GM04504 (cell line): ENCODE results near the gene RAB31.
A peak's percentile ranks its signal among the peaks of the same experiment; 100 is the strongest.

ENCODE experiments used
- DNase-seq: peaks from one replicate; pipeline ENCODE4 v3.0.0-alpha.2; 2012; ENCODE audit warnings: low read depth

Gene RAB31

GRCh38 chr18:9820719-9821118, 112.6 kb downstream of the RAB31 start:
- no peak for DNase-seq

- DNase-seq: no peak
These were observed 114.6 kb downstream of the RAB31 start for GRCh38 chr18:9822587-9823185.

DNA sequence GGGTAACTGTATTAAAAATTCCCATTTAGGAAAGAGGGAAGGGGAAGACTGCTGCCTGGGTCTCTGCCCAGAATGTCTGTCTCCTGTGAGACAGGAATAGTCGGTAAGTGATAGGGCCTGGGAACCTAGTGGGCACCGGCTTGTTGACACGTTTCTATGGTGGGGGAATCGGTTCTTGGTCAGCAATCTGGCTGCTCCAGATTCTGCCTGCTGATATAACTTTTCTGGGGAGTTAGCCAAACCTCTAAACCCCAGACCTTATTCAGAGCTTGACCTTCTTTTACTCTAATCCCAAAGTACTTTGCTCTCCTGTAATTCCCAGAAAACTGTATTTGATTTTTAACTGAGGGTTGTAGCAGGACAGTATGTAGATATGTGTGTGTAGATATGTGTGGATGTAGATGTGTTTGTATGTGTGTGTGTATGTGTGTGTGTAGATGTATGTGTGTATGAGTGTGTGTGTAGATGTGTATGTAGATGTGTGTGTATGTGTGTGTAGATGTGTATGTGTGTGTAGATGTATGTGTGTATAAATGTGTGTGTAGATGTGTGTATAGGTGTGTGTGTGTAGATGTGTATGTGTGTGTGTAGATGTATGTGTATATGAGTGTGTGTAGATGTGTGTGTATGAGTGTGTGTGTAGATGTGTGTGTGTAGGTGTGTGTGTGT, 115.8 kb downstream of the RAB31 start:
- no peak for DNase-seq

DNA sequence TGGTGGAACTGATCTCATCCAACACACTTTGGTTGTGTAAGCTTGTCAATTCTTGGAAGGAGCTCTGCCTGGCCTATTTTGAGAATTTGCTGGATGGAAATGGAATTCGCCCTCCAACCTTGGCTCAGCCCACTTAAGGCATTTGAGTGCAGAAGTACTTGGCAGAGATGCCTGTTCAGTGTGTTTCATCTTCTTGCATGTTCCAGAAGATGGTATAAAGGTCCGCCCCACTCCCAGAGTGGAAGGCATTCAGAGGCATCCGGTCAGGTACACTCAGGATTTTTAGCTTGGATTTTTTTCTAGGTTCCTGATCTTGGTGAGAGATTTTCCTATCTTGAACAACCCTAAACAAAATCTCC, 116.4 kb downstream of the RAB31 start:
- DNase-seq: no peak

GRCh38 chr18:9824952-9825371, 116.9 kb downstream of the RAB31 start:
- no peak for DNase-seq

DNA sequence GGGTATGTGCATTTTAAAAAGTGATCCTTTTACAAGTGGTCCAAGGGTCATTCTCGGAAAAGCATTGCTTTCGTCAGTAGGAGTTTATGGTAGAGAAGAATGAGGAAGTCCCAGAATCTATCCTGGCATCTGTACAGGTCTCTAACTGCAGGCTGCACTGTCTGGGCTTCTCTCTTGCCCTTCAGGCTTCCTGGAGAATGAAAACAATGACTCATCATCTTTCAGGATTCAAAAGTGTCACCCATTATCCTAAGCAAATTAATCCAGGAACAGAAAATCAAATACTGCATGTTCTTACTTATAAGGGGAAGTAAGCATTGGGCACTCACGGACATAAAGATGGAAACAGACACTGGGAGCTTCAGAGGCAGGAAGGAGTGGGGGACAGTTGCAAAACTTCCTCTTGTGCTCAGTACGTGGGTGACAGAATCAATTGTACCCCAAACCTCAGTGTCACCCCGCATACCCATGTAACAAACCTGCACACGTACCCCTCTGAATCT, 117.5 kb downstream of the RAB31 start:
- peak; percentile 87 for DNase-seq

GRCh38 chr18:9826685-9827084, 118.6 kb downstream of the RAB31 start:
- no peak for DNase-seq

DNA sequence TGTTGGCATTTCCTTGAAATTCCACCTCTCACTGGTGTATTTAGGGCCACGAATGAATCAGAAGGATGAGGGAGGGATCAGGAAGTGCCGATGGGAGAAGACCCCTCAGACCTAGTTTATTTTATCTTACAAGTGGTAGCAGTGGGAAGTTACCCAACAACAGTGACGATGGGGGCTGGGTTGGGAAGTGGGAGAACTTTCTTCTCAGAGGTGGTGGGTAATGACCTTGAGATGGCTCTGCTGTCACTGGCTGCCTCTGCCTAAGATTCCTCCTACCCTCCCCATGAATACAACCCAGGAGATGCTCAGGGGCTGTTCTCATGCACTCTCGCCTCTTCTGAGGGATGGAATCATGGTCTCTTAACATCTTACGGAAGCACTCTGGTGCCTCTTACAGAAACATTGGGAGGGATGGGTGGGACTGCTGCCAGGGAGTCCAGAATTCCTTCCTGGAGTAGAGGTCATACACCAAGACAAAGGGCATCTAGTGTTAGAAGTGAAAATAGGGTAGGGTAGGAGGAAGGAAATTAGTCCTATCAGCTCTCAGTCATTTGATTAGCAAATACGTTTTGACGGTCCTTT, 119.2 kb downstream of the RAB31 start:
- DNase-seq: no peak

DNA sequence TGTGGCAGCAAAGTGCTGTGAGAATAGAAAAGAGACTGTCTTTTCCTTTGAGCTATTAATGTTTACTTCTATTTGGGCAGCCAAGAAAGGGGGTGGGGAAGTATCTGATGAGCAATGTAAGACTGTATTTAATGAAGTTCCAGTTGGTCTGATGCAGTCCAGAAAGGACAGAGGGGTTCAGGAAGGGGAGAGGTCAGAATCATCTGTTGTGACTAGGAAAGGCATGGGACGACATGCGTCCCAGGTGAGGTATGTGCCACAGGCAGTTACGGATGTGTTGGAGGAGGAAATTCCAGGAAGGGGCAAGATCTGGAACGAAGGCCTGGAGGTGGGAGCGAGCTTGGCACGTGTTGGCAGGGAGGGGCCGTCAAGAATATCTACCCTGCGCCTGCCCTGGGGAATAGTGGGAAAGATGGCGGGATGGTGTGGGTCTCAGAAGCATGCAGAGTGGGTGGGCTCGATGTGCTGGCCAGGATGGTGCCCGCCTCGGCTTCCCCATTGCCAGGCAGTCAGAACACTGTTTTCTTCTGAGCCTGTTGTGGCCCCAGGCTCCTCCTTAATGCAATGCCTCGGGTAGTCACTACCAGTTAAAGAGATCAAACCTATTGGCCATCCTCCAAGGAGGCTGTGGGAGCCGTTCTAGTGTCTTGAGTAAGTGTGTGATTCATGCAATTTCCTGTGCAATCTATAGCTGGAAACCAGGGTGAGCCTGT, 119.8 kb downstream of the RAB31 start:
- peak; percentile 97 for DNase-seq

DNA sequence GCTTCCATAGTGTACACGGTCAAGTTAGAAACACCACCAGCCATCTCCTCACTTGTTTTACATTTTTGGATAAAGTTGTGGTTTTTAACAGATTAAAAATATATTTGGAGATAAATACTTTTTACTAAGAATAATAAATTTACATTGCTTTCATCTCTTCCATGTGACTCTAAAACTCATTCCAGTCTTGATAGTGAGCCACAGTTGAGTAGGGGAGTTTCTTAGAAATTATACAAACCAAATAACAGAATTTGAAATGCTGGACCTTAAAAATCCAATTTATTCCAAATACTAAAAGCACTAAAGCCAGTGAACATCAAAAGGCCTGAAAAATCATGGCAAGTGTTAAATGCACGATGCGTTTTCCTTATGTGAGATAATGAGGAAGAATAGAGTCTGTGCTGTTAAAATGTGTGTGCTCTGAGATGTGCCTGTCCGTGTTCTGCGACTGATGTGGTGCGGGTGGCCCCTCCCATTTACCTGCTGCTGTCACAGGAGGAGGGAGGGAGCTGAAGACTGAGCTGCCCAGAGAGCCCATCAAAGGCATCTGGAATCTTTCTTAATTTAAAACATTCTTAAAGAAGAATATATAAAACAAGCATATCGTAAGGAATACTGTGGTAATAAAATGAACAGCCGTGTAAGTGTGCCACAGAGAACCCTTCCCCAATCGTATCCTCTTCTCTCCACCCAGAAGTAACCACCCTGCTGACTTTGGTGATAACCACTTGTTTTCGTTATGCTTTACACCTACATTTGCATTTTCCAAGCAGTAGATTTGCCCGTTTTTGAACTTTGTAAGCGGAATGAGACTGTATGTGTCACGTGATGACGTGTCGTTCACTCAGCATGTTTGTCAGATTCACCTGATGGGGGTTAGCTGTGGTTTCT, 120.7 kb downstream of the RAB31 start:
- no peak for DNase-seq

- no peak for DNase-seq
These were observed 121.3 kb downstream of the RAB31 start for GRCh38 chr18:9829397-9829712.

GRCh38 chr18:9831036-9831722, 123.1 kb downstream of the RAB31 start:
- DNase-seq: no peak

DNA sequence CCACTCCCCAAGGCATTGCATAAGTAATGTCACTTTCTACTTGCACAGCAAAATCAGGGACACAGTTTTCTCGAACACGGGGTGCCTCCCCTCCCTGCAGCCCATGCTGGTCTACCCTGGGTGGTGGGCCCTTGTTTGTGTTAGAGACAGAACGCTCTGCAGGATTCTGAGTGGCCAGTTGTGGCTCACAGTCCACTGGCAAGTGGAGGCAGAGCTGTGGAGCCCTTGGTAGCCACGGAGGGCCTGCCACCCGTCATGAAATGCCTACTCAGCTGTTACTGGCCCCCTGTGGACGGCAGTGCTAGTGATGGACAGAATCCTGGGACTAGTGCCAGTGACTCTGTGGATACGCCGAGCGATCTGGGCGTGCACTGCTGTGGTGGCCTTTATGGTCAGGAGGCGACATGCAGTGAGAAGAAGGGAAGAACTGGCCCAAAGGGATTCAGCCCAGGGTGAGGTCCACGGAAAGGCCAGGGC, 123.7 kb downstream of the RAB31 start:
- no peak for DNase-seq

GRCh38 chr18:9832871-9833270, 124.8 kb downstream of the RAB31 start:
- no peak for DNase-seq

DNA sequence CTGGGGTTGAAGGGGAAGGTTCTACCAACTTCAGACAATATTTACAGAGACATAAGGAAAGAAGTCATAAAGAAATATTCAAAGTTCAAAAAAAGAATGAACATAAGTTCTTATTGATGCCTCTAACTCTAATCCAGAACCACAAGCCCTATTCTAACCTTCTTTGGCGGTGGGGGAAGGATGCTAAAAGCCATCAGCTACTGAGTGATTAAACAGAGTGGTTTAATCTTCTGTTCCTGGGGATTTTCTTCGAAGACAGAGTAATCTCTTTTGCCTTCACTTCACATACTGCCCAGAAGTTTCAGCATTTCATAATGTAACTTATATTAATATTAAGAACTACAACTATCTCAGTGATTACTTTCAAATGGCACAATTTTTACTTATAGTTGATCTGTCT, 126.5 kb downstream of the RAB31 start:
- DNase-seq: no peak

DNA sequence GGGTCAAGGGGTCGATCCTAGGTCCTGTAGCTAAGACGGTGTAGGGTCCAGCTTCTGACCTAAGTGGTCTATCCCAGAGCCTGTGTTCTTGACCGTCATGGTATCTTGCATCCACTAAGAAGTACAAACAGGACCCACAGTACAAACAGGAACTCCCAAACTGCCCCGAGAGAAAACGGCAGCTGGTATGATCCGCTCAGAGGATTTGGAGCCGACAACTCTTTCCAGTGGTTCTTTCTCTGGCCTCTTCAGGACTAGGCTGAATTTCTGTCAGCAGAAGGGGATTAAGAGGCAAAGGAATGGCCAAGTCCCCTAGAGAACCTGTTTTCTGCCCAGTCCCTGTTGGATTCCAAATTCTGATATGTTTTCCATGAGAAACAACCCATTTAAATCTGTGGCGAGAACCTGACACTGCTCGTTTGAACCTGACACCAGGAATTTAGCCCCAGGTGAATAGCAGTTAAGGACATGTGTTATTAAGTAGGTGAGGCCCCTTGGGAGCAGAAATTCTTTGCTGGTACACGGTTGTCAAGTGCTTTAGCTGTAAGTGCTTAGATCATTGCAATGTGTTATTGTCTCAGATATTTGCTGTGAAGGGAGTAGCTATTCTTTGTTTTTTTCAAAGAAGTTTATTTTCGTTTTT, 127.1 kb downstream of the RAB31 start:
- no peak for DNase-seq

DNA sequence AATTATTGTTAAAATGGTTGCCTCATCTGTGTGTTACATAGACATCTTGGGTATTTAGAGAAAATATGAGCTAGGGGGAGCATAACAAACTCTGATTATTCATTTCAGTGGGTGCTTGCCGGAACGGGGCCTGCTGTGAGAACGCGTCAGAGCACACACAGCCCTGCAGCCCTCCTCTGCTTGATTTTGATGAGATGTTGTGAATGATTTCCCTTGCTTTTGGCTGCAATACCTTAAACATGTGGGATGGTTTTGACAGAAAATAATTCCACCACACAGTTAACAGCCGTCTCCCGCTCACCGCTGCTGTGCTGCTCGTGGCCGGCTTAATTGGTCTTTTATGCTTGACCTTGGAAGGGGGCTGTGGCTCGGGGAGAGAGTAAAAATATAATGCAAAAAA, 127.7 kb downstream of the RAB31 start:
- no peak for DNase-seq

GRCh38 chr18:9838144-9838877, 130.2 kb downstream of the RAB31 start:
- peak; percentile 69 for DNase-seq

GRCh38 chr18:9839211-9839610, 131.1 kb downstream of the RAB31 start:
- DNase-seq: no peak

- DNase-seq: no peak
These were observed 131.8 kb downstream of the RAB31 start for GRCh38 chr18:9839853-9840252.
